Measurements from ENCODE around the gene LRRN4CL.
A peak's percentile ranks its signal among the peaks of the same experiment; 100 is the strongest.
"Not testable (repeated sequence)": the region's sequence is repeated elsewhere in the genome, so short reads cannot be mapped to it uniquely, and the experiment has no call there.

Gene LRRN4CL

GRCh38 chr11:62689421-62690183 lies at the start of gene LRRN4CL:
Gene LRRN4CL, minus strand, starts transcription at chr11:62689530. Its CDS starts 1,022 bp downstream, at chr11:62688508.
- no peak for DNase-seq (ENCODE audit: low read depth, low spot score)

DNA sequence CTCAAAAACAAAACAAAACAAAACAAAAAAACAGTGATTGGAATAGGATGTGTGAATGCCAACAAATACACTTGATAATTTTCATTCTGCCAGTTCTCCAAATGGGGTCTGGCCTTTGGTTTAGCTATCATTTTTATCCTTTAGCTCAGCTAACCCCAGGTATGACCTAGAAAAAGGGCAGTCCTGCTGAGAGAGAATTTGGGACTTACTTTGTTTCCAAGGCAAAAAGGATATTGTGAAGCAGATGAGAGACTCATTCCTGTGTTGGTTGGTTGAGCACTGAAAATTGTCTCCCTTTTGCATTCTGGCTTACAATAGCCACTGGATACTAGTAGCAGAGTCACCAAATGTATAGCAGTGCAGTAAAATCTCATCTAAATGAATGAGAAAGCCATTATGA lies 47.9 kb upstream of the LRRN4CL start:
- no peak for DNase-seq (ENCODE audit: low read depth, low spot score)

GRCh38 chr11:62732830-62733229 lies 43.5 kb upstream of the LRRN4CL start:
- DNase-seq (ENCODE audit: low read depth, low spot score): no peak

- DNase-seq (ENCODE audit: low read depth, low spot score): not testable (repeated sequence)
These were observed 40.7 kb upstream of the LRRN4CL start for GRCh38 chr11:62730076-62730475.

- DNase-seq (ENCODE audit: low read depth, low spot score): peak; percentile 66
These were observed 39.0 kb upstream of the LRRN4CL start, which contains the start of gene TTC9C for GRCh38 chr11:62728171-62728988. Gene TTC9C, plus strand, starts transcription at chr11:62728486. Its CDS starts 363 bp downstream, at chr11:62728849.

DNA sequence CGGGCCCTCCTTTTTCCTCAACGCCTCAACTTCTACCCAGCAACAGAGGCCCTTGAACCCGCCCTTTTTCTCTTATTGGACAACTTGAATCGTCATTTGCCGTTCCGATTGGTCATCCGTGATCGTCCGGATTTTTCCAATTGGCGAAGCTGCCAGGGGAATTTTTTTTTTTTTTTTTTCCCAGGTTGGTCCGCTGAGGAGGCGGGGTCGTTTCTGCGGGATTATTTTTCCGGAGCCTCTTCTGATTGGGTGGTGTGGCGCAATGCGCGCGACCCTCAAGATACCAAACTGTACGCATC lies 38.5 kb upstream of the LRRN4CL start:
- DNase-seq (ENCODE audit: low read depth, low spot score): peak; percentile 61

DNA sequence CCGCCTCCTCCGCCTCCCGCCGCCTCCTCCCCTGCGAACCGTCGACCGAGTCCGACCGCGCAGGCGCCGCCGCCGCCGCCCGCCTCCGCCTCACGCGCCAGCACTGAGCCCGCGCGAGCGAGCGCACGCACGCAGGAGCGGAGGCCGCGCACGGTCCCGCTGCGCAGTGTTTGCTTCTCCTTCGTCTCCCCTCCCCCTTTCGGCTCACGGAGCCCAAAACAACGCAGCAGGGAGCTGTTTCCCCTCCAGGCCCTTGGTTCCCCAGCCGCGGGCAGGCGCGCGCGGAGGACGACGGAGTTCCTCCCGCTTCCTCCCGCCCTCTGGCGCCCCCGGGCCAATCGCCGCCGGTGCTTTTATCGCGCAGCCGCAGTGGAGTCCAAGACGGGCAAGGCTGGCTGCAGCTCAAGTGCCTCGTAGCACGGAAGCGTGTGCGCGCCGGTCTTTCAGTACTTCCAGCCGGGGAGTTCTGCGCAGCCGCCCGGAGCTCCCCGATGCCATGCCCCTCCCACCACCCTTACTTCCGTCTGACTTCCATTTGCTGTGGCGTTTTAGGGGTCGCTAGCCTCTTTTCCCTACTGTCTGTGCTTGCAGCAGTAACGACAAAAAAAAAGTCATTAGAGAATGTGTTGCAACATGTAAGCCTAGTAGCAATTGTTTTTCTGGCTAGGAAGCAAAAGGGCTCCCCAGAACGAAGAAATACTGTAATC lies 38.0 kb upstream of the LRRN4CL start, which contains the start of gene HNRNPUL2:
HNRNPUL2 (minus strand) TSS at position 293 of the 707 bp plus-strand sequence. CDS start 301 bp downstream, outside the sequence.
- DNase-seq (ENCODE audit: low read depth, low spot score): peak; percentile 95

- DNase-seq (ENCODE audit: low read depth, low spot score): no peak
These were observed 37.5 kb upstream of the LRRN4CL start for GRCh38 chr11:62726915-62727164.

DNA sequence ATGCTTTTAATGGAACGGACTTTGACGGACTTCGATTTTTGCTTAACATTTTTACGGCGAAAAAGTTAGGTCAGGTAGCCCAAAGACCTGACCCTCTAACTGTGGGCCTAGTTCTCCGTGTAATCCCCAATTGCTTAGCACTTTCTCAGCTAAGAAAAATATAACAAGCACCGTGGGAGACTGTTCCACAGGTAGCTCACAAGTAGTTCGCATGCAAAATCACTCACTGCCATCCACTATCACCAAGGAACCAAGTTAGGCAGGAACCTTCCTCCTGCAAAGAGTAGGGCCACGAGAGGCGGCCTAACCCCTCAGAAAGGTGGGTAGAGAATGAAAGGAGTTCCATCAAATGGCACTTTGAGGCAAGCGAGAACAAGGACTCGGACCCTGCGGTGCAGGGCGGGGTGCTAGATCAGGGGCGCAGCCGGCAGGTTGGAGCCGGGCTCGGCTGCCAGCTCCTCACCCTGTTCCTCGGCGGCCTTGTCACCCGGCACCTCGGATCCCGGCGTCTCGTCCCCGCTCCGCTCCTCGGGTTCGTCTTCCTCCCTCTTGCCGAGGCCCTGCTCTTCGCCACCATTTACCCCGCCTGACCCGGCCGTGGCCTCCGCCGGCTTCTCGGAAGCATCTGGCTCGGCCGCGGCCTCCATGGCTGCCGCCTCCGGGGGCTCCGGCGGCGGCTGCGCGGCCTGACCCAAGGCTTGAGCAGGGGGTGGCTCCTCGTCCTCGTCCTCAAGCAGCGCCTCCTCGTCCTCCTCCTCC lies 37.0 kb upstream of the LRRN4CL start:
- DNase-seq (ENCODE audit: low read depth, low spot score): no peak

DNA sequence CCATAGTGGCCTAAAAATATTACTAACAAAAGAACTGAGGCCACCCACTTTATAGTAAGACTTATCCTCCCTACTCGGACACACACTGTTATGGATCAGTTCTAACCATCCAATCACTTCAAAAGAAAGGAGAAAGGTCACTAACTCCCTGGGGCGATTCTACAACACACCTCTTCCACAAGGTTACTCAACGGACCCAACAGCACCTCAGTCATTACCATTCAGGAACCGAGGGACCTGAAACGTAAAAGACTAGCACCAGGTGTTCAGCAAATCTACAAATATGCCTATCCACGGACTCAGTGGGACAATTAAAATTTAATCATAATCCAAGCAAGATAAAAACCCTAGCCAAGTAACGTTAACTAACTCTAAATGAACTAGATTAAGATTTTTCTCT lies 36.3 kb upstream of the LRRN4CL start:
- no peak for DNase-seq (ENCODE audit: low read depth, low spot score)

DNA sequence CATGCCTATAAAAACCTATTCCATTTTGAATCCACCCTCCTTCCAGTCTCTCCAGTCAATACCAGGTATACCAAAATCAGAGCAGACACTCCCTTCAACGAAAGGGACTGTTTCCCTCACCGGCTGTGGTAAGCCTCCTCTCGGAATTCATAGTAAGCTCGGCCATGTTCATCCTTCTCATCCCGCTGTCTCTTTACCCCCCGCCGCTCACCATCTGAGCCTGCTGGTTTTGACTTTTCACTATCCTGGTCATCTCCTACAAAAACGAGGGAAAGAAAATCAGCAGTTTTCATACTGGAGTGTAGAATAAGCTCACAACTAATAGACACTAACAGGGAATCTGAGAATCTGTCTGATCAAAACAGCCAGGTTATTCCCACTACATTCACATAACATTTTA lies 34.8 kb upstream of the LRRN4CL start:
- no peak for DNase-seq (ENCODE audit: low read depth, low spot score)

GRCh38 chr11:62721994-62722393 lies 32.7 kb upstream of the LRRN4CL start:
- no peak for DNase-seq (ENCODE audit: low read depth, low spot score)

GRCh38 chr11:62719302-62719978 lies 30.1 kb upstream of the LRRN4CL start:
- DNase-seq (ENCODE audit: low read depth, low spot score): no peak

DNA sequence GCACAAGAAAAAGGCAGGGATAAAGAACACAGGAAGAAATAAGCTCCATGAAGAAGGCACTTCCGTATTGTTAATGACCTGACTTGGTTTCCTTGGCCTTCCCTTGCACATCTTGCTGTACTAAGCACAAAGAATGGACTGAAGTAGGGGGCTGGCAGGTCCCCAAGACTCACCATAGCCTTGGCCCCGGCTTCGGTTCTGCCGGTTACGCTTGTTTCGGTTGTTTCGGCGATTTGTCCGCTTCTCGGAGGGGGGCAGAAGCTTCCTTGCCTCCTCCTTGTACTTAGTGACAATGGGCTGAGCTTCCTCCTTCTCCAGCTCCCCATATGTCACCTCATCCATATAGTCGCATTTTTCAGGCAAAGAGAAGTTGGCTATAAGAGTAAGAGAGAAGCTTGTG lies 27.5 kb upstream of the LRRN4CL start:
- DNase-seq (ENCODE audit: low read depth, low spot score): no peak

DNA sequence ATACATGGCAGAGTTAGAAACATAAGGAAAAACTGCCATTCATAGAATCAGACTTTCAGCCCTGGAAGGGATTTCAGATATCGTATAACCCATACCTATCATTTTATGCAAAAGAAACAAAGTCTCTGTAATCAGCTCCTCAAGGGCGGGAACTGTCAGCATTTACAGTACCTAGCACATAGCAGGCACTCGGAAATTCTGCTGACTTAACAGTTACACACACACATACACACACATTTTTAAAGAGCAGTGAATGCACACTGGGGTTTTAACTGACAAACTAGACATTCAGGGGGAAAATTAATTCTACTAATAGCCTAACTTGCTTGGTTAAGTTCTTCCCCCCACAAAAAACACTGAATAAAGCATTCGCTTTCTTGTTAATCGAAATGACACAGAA lies 26.9 kb upstream of the LRRN4CL start:
- DNase-seq (ENCODE audit: low read depth, low spot score): no peak

- DNase-seq (ENCODE audit: low read depth, low spot score): no peak
These were observed 26.1 kb upstream of the LRRN4CL start for GRCh38 chr11:62715150-62716130.

- no peak for DNase-seq (ENCODE audit: low read depth, low spot score)
These were observed 24.0 kb upstream of the LRRN4CL start for GRCh38 chr11:62713343-62713742.

- DNase-seq (ENCODE audit: low read depth, low spot score): no peak
These were observed 23.5 kb upstream of the LRRN4CL start for GRCh38 chr11:62712861-62713260.

- DNase-seq (ENCODE audit: low read depth, low spot score): no peak
These were observed 23.0 kb upstream of the LRRN4CL start for GRCh38 chr11:62712276-62712812.

GRCh38 chr11:62710001-62710345 lies 20.6 kb upstream of the LRRN4CL start:
- no peak for DNase-seq (ENCODE audit: low read depth, low spot score)

Measured in activated naive CD8-positive, alpha-beta T cell treated with anti-CD3 and anti-CD28 coated beads, Interleukin-2, amount 50 U/mL, for 16 hours (primary cell).